GM08714 (cell line): ENCODE results near the gene CAGE1.
A peak's percentile ranks its signal among the peaks of the same experiment; 100 is the strongest.

ENCODE experiments used
- H3K4me3 ChIP-seq: fragments of 200-500 bp; sonication (Bioruptor generic); 2 replicates; pipeline ENCODE4 v1.5.1; 2014; ENCODE audit warnings: mild to moderate bottlenecking, low read length, inconsistent platforms
- ZNF274 ChIP-seq: IDR thresholded peaks from 2 replicates; pipeline ENCODE4 v1.6.1; 2012; ENCODE audit warnings: mild to moderate bottlenecking, low read depth, low read length

Gene CAGE1

DNA sequence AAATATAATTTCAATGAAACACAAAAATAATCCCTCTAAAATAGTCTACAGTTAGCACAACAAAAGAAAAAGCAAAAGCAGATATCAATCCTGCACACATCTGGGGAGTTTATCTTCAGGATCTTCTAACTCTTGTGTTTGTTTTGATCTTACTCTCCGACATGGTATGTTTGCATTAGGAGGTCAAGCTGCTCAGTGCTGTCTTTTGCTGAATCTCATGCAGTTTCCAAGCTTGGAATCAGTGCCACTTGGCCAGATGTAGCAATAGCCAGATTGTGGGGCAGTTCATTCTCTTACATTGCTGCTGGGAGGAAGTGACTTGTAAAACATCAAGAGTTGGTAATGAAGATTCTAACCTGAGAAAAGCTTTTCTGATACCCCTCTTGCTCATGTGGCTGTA lies 29.5 kb upstream of the CAGE1 start:
- no peak overlapping the region for H3K4me3 ChIP-seq
- no peak for TF ChIP-seq ZNF274

DNA sequence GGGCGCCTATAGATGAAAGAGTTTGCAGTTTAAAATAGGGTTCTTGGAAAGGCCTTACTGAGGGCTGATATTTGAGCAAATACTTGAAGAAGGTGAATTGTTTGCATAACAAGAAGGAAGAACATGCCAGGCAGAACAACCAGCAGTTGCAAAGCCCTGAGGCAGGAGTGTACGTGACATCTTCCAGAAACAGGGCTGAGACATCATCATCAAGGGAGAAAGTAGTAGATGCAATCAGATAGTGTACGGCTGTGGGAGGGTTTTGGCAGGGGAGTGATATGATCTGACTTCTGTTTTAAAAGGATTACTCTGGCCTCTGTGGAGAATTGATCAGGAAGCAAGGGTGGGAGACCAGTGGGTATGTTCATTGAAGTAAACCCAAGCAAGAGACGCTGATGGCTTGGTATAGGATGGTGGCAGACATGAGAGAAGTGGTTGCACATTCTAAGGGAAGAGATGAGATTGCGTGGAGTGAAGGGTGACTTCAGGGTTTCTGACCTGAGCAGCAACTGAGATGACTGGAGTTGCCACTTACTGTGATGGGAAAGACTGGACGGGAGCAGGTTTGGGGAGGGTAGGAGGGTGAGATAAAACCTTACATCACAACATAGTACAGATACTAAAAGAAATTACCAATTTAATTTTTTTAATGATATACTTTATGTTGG lies 28.8 kb upstream of the CAGE1 start:
- H3K4me3 ChIP-seq = no peak overlapping the region
- no peak for TF ChIP-seq ZNF274

DNA sequence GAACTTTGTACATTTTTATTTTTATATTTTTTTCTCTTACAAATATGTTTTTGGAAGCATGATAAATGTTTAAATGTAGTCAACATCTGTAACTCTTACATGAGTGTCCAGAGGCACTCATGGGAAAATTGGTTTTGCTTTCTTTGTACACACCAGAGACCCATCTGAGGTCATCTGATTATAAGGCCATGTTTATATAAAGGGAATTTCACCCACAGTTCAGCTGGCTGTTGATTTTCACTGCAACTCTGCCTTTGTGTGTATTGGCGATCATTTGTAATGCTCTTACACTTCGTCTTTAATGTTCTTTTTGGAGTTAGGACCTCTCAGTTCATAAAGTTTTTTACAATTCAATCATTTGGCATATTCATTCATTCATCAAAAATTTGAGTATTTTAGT lies 28.1 kb upstream of the CAGE1 start:
- no peak for TF ChIP-seq ZNF274
- no peak overlapping the region for H3K4me3 ChIP-seq

DNA sequence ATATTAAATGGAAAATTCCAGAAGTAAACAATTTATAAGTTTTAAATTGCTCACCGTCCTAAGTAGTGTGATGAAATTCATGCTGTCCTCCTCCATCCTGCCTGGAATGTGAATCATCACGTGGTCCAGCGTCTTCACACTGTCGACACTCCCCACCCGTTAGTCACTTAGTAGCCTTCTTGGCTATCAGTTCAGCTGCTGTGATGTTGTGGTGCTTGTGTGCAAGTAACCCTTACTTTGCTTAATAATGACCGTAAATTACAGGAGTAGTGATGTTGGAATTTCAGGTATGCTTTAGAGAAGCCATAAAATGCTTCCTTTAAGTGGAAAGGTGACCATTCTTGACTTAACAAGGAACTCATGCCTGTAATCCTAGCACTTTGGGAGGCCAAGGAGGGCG lies 25.3 kb upstream of the CAGE1 start:
- no peak for TF ChIP-seq ZNF274
- no peak overlapping the region for H3K4me3 ChIP-seq

DNA sequence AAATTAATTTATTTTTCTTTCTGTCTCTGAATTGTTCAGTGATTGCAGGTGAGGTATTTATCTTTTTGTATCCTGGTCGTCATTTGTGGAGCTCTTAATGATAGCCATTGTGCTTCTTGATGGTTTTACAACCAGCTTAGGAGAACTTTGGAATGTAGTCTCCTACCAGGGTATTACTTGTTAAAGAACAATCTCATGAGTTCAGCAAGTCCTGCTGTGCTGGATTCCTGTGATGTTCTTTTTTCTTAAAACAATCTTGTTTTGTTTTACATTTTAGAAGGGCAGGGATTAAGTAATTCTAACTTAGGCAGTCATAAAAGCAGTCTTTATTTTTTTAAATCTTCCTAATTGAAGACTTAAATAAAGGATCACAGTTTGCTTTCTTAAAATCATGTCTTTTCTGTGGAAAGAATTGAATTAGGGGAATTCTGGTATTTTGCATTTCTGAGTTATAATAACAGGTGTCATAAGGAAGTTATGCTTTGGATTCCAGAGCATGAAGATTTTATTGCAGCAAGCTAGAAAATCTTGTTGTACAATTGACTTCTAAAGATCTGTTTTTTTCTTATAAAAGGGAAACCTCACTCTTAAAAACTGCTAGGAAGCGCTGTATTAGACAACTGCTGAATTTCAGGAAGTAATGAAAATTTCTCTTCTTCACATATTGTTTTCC lies 23.7 kb upstream of the CAGE1 start:
- TF ChIP-seq ZNF274 = no peak
- H3K4me3 ChIP-seq = no peak overlapping the region

DNA sequence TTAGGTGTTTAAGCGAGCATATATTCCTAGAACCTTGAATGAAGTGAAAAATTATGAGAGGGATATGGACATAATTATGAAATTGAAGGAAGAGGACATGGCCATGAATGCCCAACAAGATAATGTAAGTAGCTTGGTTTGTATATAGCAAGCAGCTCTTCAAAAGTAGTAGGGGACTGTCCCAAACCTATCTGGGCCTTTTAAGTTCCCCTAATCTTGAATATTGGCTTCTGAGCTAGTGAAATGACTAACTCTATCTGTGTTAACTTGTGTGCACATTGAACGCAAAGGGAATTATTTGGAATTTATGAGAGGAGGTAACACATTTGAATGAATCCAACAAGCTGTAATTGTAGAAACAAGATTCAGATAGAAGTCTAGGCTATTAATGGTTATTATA lies 21.8 kb upstream of the CAGE1 start:
- TF ChIP-seq ZNF274 = no peak

DNA sequence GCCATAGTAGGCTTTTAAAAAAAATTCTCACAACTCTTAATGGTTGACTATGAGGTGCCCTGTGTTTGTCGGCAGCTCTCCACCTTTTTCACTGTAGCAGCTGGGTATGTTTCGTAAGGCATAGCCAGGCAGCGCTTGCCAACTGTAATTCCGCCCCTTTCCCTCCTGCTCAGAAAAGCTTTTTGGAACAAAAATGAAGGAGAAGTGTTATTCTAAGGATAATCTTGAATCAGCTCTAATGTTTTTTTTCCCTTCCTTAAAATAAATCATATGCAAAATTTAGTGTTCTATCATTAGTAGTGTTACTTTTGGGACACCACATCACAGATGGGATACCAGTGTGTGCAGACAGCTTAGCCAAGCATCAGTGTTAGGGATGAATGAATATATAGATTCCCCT lies 21.3 kb upstream of the CAGE1 start:
- H3K4me3 ChIP-seq = no peak overlapping the region
- TF ChIP-seq ZNF274 = no peak

More for the DNA sequence above, 21.8 kb upstream of the CAGE1 start:
- H3K4me3 ChIP-seq = no peak overlapping the region

DNA sequence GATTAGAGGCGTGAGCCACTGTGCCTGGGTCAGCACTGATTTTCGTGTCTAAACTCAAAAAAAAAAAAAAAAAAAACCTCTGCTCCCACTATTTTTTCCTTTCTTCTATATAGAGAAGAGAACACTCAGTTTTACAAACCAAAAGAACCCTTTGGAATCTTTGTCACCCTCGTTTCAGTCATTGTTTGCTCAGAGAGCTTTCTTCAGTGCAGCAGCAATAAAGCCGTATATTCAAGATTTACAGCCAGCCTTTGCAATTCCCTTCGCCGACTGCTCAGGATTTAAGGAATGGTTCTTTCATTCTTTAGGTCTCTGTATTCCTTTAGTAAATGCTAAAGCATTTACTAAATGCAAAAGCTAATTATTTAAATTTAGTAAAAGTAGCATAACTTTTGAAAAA lies 20.2 kb upstream of the CAGE1 start:
- TF ChIP-seq ZNF274 = no peak
- no peak overlapping the region for H3K4me3 ChIP-seq

DNA sequence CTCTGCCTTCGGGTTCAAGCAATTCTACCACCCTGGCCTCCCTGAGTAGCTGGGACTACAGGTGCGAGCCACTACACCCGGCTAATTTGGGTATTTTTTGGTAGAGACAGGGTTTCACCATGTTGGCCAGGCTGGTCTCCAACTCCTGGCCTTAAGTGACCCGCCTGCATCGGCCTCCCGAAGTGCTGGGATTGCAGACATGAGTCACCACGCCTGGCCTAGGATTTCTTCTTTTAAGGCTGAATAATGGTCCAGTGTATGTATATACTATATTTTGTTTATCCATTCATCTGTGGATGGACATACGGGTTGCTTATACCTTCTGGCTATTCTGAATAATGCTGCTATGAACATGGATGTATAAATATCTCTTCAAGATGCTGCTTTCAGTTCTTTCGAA lies 17.2 kb upstream of the CAGE1 start:
- H3K4me3 ChIP-seq = no peak overlapping the region
- TF ChIP-seq ZNF274 = no peak

DNA sequence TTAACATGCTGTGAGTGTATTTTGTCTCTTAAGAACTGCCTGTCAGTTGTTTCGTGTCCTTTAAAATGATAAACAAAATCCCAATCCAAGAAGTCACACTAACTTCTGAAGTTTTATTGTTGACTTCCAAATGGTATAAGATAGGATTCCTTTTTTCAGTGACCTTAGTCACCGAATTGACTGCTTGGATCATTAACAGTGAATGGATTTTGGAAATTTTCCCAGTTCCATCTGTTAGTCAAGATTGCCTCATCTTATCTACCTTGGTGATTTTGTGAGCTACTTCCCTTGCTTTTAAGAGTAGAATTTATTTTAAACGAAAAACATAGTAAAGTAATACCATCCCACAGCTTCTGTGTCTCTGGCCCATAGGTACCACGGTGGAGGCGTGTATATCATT lies 15.0 kb upstream of the CAGE1 start:
- no peak for TF ChIP-seq ZNF274
- no peak overlapping the region for H3K4me3 ChIP-seq

DNA sequence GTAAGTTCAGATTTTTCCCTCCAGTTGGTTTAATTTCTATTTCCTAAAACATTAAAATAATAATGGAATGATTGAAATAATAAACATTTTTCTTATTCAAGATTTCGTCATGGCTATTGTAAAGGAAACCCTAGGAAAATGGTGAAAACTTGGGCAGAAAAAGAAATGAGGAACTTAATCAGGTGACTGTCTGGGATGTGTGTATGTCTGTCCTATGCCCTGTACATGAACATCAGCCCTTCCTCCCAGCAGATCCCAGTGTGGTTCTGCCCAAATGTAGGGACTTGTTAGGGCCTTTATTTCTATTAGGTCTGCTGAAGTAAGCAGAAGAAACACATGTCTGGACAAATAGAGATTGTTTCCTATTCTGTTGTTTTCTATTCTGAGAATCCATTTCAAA lies 13.2 kb upstream of the CAGE1 start:
- TF ChIP-seq ZNF274 = no peak
- no peak overlapping the region for H3K4me3 ChIP-seq

DNA sequence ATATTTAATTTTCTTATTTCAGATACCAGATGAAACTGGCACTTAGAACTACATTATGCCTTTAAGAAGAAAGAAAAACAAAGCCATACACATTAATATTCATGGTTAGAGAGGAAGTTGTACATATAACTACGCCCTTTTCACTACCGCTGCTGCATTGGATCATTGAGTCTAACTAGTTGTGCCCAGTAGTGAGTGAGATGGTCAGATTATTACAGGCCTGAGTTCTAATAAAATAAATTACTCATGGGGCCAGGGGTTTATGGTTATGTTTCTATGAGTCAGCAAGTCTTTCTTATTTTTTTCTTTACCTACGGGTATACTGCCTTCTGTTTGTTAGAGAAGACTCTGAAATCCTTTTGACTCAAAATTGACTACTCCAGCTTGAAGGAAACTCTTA lies 11.5 kb upstream of the CAGE1 start:
- TF ChIP-seq ZNF274 = no peak
- H3K4me3 ChIP-seq = no peak overlapping the region

DNA sequence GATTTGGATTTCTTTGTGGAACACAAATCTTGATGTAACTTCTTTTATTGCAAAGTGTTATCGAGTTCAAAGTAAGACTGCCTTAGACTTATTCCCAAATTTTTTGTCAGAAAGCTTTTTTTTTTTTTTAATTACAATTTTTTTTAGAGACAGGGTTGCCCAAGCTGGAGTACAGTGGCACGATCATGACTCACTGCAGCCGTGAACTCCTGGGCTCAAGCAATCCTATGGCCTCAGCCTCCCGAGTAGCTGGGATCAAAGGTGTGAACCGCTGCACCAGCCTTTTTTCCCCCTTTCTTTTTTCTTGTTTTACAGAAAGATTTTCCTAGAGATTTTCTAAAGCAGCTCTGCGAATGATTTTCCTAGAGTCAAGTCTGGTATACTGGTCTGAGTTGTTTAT lies 2.9 kb upstream of the CAGE1 start:
- TF ChIP-seq ZNF274 = no peak
- no peak overlapping the region for H3K4me3 ChIP-seq

DNA sequence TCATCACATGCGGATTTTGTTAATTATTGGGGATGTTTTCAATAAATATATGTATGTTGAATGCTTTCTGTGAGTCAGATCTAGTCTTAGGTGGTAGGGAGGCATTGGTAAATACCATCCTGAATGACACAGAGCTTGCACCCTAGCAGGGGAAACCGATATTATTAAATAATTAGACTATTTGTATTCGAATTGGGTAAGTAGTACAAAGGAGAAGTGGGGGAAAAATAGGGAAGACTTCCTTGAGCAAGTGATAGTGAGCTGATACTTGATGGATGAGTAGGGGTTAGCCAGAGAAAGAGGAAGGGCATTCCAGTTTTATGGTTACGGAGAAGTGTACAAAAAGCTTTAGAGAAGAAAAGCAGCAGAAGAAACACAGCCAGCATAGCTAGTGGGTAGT lies 1.6 kb upstream of the CAGE1 start:
- H3K4me3 ChIP-seq = peak overlapping the region; percentile 89

DNA sequence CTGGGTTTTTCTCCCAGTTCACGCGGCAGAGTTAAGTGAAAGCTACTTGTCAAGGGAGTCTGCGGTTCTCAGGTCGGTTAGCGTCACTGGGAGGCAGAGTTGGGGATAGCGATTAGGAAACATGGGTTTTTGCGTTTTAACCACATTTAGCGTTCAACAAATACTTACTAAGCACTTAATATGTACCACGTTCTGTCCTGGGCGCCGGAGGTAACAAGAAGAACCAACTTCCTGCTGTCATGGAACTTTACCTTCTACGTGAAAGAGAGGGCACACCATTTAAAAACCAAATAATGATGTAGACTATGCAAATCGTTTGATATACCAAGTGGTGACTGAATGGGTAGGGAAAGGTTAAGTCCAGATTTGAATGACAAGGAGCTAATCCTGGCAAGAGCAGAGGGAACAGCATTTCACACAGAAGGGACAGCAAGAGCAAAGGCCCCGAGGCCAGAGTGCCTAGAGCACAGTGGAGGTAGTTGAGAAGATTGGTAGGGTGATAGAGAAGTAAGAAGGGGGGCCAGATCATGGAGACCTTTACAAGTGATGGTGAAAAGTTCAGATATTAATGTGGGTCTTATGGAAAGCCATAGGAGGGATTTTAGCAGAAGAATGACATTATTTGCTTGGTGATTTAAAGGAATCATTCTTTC lies 810 bp upstream of the CAGE1 start:
- no peak for TF ChIP-seq ZNF274
- peak overlapping the region; percentile 89 for H3K4me3 ChIP-seq

More for the DNA sequence above, 1.6 kb upstream of the CAGE1 start:
- TF ChIP-seq ZNF274 = no peak
